Neural cell (in vitro differentiated cells): ENCODE results near the gene KRT9.

Experiments
- CTCF ChIP-seq: fragments of 450-650 bp; IDR thresholded peaks from 2 replicates; pipeline ENCODE4 v1.5.1; 2014; ENCODE audit warnings: antibody characterized with exemption, mild to moderate bottlenecking, moderate library complexity; ENCODE audit not compliant: poor library complexity, severe bottlenecking
- EP300 ChIP-seq: fragments of 450-650 bp; conservative IDR thresholded peaks from 2 replicates; pipeline ENCODE4 v1.6.1; 2014; ENCODE audit warnings: antibody characterized with exemption, mild to moderate bottlenecking, moderate library complexity; ENCODE audit not compliant: poor library complexity, severe bottlenecking
- EZH2 ChIP-seq: fragments of 200-600, 300-800 bp; shearing (Covaris generic), sonication (generic); IDR thresholded peaks from 2 replicates; pipeline ENCODE4 v1.6.1; 2014; ENCODE audit warnings: antibody characterized with exemption, low read length, borderline replicate concordance, mild to moderate bottlenecking; ENCODE audit not compliant: insufficient read depth, poor library complexity, severe bottlenecking
- MXI1 ChIP-seq: fragments of 450-650 bp; conservative IDR thresholded peaks from 2 replicates; pipeline ENCODE4 v1.6.1; 2014; ENCODE audit warnings: antibody characterized with exemption, mild to moderate bottlenecking; ENCODE audit not compliant: poor library complexity, severe bottlenecking
- POLR2AphosphoS5 ChIP-seq: IDR thresholded peaks from 2 replicates; pipeline ENCODE4 v1.6.1; 2012
- RAD21 ChIP-seq: fragments of 450-650 bp; conservative IDR thresholded peaks from 2 replicates; pipeline ENCODE4 v1.6.1; 2014; ENCODE audit warnings: antibody characterized with exemption, mild to moderate bottlenecking, moderate library complexity
- REST ChIP-seq: IDR thresholded peaks from 2 replicates; pipeline ENCODE4 v1.6.1; 2012; ENCODE audit warnings: borderline replicate concordance
- SMC3 ChIP-seq: fragments of 450-650 bp; conservative IDR thresholded peaks from 2 replicates; pipeline ENCODE4 v1.6.1; 2014; ENCODE audit warnings: antibody characterized with exemption, mild to moderate bottlenecking, moderate library complexity; ENCODE audit not compliant: poor library complexity
- TAF1 ChIP-seq: IDR thresholded peaks from 2 replicates; pipeline ENCODE4 v1.6.1; 2012; ENCODE audit warnings: low read depth

- TF ChIP-seq EZH2 = no peak
- no peak for TF ChIP-seq EP300
- TF ChIP-seq TAF1 = no peak
- no peak for TF ChIP-seq POLR2AphosphoS5
- no peak for TF ChIP-seq MXI1
- peak; percentile 12 for TF ChIP-seq CTCF
- TF ChIP-seq SMC3 = no peak
- TF ChIP-seq RAD21 = no peak
- TF ChIP-seq REST = no peak
Observed at GRCh38 chr17:41563607-41564170, 8.2 kb downstream of the KRT9 start.
